SKM-1 treated with dmso at 0.1 percent for 144 hours (cell line): ENCODE data around the gene KLF13.

Experiments used
- DNase-seq: peaks from one replicate; lab custom pipeline; 2025; ENCODE audit not compliant: unreplicated experiment; lab: John Stamatoyannopoulos, UW

Gene KLF13

GRCh38 chr15:31314380-31314779 lies 12.3 kb upstream of the KLF13 start:
- DNase-seq = no peak

DNA sequence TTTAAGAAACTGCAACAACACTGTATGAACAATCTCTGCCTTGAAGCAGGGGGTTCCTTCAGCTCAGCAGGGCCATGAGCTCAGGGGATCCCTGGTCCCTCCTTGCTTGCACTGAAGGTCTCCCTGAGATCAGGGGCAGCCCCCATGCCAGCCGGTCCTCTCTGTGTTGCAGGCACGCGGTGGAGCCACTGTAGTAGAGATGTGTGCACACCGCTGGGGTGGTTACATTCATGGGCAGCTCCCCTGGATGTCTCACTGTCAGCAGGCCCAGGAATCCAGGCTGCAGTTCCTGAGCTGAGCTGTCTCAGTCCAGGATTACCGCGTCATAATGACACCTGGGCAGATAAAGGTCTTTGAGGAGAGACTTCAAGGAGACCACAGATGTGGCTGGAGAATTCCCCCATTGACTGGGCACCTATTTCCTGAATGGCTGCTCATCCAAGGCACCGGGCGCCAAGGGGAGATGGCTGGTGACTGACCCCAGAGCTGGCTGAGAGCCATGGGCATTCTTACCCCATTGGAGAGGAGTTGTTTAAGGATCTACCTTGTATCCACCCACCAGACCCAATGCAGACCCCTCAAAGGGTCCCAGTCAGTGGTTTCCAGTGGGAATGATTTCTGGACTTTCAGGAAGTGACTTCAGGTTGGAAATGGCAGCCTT lies 10.4 kb upstream of the KLF13 start:
- no peak for DNase-seq

GRCh38 chr15:31317017-31317416 lies 9.6 kb upstream of the KLF13 start:
- no peak for DNase-seq

DNA sequence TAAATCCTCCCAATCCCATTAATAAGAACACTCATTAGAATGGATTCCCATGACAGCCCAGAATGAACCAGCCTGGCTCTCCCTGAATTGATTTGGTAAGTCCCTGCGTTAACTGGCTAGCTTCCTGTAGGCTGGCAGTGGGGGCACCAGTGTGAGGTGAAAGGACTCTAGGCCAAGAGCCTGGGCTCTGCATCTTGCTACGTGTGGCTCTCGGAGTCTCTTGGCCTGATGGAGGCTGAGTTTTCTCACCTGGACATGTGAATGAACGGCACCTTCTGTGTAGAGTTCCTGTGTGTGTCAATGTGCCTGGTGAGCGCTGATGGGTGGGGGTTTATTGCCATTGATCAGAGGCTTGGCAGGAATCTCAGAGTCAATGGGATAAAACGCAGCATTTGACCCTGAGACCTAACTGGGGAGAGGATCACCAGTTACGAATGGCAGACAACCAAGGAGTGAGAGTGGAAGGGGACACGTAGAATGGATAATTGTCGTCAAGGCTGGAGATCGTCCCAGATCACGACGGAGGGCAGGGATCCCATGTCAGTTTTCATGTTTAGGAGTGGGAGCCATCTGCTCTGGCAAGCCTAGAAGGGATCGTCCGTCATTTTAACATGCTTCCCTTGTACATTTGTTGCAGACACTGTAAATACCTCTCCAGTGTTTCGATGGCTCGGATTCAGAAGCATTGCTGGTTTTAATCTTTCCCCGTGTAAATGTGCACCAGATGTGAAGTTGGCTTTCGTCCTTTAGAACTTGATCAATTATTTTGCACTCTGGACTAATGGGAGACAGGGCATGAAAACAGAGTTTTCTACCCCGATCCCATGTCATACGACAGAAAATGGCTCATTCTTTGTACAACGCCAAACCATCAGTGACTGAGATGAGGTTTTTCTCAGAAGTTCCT lies 9.0 kb upstream of the KLF13 start:
- DNase-seq = no peak

DNA sequence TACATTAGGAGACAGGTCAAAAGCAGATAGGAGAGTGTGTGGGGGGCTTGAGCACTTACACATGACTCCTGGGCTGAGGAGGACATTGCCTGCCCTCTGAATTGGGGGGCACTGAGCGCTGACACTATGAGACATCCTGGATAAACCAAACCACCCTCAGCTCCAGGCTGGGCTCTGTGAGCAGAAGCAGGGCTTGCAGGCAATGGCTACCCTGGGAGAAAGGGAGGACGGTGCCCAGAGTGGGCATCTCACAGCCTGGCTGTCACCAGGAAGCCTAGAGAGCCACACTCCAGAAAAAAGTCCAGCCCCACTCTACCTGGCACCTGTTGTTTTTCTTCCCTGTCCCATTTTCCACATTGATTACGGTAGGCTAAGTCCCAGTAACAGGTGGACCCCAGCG lies 8.2 kb upstream of the KLF13 start:
- DNase-seq = no peak

GRCh38 chr15:31320022-31320421 lies 6.6 kb upstream of the KLF13 start:
- DNase-seq = peak; percentile 29

- DNase-seq = no peak
Measured at GRCh38 chr15:31321418-31321817, 5.2 kb upstream of the KLF13 start.

DNA sequence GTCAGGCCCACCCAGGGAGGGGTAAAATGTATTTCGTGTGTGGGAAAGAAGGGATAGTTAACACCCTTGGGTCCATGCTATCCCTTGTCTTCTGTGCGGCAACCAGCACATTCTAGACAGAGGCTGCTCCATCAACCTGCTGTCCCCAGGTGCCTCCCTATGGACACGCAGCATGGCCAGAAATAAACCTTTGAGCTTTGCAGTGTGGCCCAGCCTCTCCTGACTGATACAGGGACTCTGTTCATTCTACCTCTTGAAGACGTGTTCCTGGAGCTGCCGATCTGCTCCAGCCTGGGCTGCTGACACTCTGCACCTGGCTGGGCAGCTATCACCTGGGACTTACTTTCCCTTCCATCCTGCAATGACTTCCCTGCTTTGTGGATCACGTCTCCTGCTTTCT lies 4.1 kb upstream of the KLF13 start:
- no peak for DNase-seq

GRCh38 chr15:31323627-31324026 lies 3.0 kb upstream of the KLF13 start:
- DNase-seq = no peak

GRCh38 chr15:31324186-31324585 lies 2.4 kb upstream of the KLF13 start:
- DNase-seq = peak; percentile 17

- no peak for DNase-seq
Measured at GRCh38 chr15:31324806-31325594, 1.6 kb upstream of the KLF13 start.

- no peak for DNase-seq
Measured at GRCh38 chr15:31325595-31326155, 960 bp upstream of the KLF13 start.

DNA sequence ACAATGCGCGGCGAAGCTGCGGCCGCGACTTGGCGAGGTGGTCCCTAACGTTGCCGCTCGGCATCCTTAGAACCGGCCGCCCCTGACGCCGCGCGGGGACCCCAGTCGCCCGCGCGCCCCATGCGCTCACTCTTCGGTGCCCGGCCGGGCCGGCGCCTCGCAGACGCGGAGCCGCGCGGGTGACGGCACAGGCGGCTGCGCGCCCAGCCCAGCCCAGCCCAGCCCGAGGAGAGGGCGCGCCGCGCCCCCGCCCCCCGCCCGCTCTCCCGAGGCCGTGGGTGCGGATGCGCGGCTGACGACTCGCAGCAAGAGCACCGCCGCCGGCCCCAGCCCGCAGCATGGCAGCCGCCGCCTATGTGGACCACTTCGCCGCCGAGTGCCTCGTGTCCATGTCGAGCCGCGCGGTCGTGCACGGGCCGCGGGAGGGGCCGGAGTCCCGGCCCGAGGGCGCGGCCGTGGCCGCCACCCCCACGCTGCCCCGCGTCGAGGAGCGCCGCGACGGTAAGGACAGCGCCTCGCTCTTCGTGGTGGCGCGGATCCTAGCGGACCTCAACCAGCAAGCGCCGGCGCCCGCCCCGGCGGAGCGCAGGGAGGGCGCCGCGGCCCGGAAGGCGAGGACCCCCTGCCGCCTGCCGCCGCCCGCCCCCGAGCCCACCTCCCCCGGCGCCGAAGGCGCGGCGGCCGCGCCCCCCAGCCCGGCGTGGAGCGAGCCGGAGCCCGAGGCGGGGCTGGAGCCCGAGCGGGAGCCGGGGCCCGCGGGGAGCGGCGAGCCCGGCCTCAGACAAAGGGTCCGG lies 437 bp downstream of the KLF13 start:
- no peak for DNase-seq

DNA sequence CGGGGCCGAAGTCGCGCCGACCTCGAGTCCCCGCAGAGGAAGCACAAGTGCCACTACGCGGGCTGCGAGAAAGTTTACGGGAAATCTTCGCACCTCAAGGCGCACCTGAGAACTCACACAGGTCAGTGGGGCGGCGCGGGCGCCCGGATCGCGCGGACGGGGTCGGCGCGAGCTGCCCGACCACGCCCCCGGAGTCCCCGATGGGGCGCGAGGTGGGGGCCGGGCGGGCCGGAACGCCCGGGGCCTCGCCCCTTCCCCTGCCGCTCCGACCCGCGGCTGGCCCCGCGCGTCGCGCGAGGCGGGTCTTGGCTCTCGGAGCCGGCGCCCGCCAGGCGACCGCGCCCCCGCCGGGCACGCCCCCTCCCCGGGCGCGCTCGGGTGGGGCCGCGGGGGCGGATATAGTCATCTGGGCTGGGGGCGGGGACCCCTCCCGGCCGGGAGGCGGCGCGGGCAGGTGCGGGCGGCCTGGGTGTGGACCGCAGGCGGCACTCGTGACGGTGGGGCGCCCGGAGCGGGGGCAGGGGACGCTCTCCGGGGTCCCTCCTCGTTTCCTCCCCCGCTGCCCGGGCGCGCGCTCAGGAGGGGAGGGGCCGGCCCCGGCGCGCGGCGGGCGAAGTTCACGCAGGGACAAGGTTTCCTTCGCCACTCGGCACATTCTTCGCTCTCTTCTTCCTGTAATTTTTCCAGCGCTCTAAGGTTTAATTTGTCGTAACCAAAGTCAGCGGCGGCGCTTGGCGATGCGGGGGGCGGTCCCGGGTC lies 1.2 kb downstream of the KLF13 start:
- DNase-seq = peak; percentile 29

DNA sequence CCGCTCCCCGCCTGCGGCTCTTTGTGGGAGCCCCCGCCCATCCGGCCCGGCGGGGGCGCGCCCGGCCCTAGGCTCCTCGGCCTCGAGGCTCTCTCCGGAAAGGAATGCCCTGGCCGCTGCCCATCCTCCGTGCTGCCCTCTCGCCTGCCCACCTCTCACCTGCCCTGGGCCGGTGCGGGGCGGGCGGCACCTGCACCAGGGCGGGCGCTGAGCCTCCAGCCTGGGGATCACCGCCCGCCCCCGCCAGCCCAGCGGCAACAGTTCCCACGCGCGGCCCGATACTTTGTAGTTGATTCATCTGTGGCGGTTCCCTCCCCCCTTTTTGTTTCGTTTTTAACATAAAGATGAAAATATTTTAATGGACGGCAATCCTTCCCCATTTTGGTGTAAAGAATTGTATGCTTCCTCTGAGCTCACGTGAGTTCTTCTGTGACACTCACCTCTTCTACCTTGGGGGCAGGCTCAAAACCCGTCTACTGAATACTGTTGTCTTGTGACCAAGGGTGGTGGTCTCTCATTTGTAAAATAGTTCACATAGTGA lies 1.9 kb downstream of the KLF13 start:
- no peak for DNase-seq

GRCh38 chr15:31328969-31329639 lies 2.5 kb downstream of the KLF13 start:
- DNase-seq = no peak

- DNase-seq = no peak
Measured at GRCh38 chr15:31329640-31330010, 3.0 kb downstream of the KLF13 start.

- DNase-seq = no peak
Measured at GRCh38 chr15:31330111-31330785, 3.6 kb downstream of the KLF13 start.
